ENCODE results near the gene KRT24.

DNA sequence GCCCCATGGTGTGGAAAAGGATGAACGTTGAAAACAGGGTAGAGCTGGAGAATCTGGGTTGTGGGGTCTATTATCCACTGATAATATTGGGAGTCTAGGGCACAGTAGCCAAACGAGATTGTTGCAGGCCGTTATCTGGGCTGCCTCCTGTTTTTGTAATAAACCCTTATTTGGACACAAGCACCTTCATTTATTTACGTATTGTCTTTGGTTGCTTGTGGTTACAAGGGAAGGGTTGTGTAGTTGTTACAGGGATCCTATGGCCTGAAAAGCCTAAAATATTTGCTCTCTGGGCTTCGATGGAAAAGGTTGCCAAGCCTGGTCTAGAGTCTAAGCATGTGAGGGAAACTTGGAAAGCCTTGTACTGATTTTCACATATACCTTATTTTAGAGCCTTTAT lies 51.6 kb downstream of the KRT24 start:
- TF ChIP-seq, protein P1, sequence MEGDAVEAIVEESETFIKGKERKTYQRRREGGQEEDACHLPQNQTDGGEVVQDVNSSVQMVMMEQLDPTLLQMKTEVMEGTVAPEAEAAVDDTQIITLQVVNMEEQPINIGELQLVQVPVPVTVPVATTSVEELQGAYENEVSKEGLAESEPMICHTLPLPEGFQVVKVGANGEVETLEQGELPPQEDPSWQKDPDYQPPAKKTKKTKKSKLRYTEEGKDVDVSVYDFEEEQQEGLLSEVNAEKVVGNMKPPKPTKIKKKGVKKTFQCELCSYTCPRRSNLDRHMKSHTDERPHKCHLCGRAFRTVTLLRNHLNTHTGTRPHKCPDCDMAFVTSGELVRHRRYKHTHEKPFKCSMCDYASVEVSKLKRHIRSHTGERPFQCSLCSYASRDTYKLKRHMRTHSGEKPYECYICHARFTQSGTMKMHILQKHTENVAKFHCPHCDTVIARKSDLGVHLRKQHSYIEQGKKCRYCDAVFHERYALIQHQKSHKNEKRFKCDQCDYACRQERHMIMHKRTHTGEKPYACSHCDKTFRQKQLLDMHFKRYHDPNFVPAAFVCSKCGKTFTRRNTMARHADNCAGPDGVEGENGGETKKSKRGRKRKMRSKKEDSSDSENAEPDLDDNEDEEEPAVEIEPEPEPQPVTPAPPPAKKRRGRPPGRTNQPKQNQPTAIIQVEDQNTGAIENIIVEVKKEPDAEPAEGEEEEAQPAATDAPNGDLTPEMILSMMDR (IDR thresholded peaks at IDR 0.05; ENCODE audit: low read depth, low read length, missing input control): no peak
- TF ChIP-seq, protein P2, sequence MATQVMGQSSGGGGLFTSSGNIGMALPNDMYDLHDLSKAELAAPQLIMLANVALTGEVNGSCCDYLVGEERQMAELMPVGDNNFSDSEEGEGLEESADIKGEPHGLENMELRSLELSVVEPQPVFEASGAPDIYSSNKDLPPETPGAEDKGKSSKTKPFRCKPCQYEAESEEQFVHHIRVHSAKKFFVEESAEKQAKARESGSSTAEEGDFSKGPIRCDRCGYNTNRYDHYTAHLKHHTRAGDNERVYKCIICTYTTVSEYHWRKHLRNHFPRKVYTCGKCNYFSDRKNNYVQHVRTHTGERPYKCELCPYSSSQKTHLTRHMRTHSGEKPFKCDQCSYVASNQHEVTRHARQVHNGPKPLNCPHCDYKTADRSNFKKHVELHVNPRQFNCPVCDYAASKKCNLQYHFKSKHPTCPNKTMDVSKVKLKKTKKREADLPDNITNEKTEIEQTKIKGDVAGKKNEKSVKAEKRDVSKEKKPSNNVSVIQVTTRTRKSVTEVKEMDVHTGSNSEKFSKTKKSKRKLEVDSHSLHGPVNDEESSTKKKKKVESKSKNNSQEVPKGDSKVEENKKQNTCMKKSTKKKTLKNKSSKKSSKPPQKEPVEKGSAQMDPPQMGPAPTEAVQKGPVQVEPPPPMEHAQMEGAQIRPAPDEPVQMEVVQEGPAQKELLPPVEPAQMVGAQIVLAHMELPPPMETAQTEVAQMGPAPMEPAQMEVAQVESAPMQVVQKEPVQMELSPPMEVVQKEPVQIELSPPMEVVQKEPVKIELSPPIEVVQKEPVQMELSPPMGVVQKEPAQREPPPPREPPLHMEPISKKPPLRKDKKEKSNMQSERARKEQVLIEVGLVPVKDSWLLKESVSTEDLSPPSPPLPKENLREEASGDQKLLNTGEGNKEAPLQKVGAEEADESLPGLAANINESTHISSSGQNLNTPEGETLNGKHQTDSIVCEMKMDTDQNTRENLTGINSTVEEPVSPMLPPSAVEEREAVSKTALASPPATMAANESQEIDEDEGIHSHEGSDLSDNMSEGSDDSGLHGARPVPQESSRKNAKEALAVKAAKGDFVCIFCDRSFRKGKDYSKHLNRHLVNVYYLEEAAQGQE (IDR thresholded peaks at IDR 0.05): no peak
- TF ChIP-seq, protein P3, sequence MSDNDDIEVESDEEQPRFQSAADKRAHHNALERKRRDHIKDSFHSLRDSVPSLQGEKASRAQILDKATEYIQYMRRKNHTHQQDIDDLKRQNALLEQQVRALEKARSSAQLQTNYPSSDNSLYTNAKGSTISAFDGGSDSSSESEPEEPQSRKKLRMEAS (IDR thresholded peaks at IDR 0.05): no peak
- TF ChIP-seq FOXA1 (IDR thresholded peaks at IDR 0.05): no peak
- no peak for TF ChIP-seq YY1 (IDR thresholded peaks at IDR 0.05)
- TF ChIP-seq JUND (IDR thresholded peaks at IDR 0.05): no peak
- TF ChIP-seq SP1 (IDR thresholded peaks at IDR 0.05): no peak
- TF ChIP-seq TAF1 (conservative IDR thresholded peaks at IDR 0.05): no peak
- no peak for TF ChIP-seq RAD21 (IDR thresholded peaks at IDR 0.05)
- TF ChIP-seq GABPA (IDR thresholded peaks at IDR 0.05 in 1 of 2, conservative IDR thresholded peaks at IDR 0.05 in 1 of 2): no peak
- TF ChIP-seq, protein P4, sequence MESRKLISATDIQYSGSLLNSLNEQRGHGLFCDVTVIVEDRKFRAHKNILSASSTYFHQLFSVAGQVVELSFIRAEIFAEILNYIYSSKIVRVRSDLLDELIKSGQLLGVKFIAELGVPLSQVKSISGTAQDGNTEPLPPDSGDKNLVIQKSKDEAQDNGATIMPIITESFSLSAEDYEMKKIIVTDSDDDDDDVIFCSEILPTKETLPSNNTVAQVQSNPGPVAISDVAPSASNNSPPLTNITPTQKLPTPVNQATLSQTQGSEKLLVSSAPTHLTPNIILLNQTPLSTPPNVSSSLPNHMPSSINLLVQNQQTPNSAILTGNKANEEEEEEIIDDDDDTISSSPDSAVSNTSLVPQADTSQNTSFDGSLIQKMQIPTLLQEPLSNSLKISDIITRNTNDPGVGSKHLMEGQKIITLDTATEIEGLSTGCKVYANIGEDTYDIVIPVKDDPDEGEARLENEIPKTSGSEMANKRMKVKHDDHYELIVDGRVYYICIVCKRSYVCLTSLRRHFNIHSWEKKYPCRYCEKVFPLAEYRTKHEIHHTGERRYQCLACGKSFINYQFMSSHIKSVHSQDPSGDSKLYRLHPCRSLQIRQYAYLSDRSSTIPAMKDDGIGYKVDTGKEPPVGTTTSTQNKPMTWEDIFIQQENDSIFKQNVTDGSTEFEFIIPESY (IDR thresholded peaks at IDR 0.05): no peak
- TF ChIP-seq EGR1 (IDR thresholded peaks at IDR 0.05; ENCODE audit: low read depth in 2 of 2): no peak
- TF ChIP-seq, protein P5, sequence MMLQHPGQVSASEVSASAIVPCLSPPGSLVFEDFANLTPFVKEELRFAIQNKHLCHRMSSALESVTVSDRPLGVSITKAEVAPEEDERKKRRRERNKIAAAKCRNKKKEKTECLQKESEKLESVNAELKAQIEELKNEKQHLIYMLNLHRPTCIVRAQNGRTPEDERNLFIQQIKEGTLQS (IDR thresholded peaks at IDR 0.05): no peak
- TF ChIP-seq HNF4G (IDR thresholded peaks at IDR 0.05): no peak
